ENCODE results near the gene ZNF862.

The ZNF862 gene

GRCh38 chr7:149873074-149873969, 35.1 kb downstream of the ZNF862 start, which contains the start of gene ATP6V0E2:
Gene ATP6V0E2 (plus strand): TSS chr7:149873969. CDS start chr7:149874066, 97 bp downstream.
- TF ChIP-seq CTCF (IDR thresholded peaks at IDR 0.05; ENCODE audit: low read depth, low read length), result no peak
- no peaks in the 10 kb centered on the region for H3K36me3 ChIP-seq
- peak within 1 kb of the TSS; percentile 80 for H3K4me3 ChIP-seq (ENCODE audit: low read depth, low read length)
- no peaks in the 10 kb centered on the region for H3K27me3 ChIP-seq
- peaks cover 5% of the 10 kb centered on the region for H3K4me1 ChIP-seq
- DNase-seq, result peak; percentile 98
- no peaks in the 10 kb centered on the region for H3K9me3 ChIP-seq

GRCh38 chr7:149873970-149874643, 35.9 kb downstream of the ZNF862 start:
- Histone ChIP-seq H3K27me3 (no peaks in the 10 kb centered on the region), H3K4me3 (ENCODE audit: low read depth, low read length) (peak overlapping the region; percentile 80), H3K9me3 (no peaks in the 10 kb centered on the region), H3K4me1 (peaks cover 5% of the 10 kb centered on the region), H3K36me3 (no peaks in the 10 kb centered on the region)
- no peak for DNase-seq
- no peak for TF ChIP-seq CTCF (IDR thresholded peaks at IDR 0.05; ENCODE audit: low read depth, low read length)

- DNase-seq, result no peak
- Histone ChIP-seq H3K36me3 (no peaks in the 10 kb centered on the region), H3K4me1 (peaks cover 5% of the 10 kb centered on the region), H3K9me3 (no peaks in the 10 kb centered on the region), H3K4me3 (ENCODE audit: low read depth, low read length) (peak overlapping the region; percentile 80), H3K27me3 (no peaks in the 10 kb centered on the region)
- TF ChIP-seq CTCF (IDR thresholded peaks at IDR 0.05; ENCODE audit: low read depth, low read length), result no peak
Measured at GRCh38 chr7:149874644-149875028, 36.5 kb downstream of the ZNF862 start.

- no peak overlapping the region for H3K4me3 ChIP-seq (ENCODE audit: low read depth, low read length)
- TF ChIP-seq CTCF (IDR thresholded peaks at IDR 0.05; ENCODE audit: low read depth, low read length), result no peak
- no peaks in the 10 kb centered on the region for H3K27me3 ChIP-seq
- H3K9me3 ChIP-seq, result no peaks in the 10 kb centered on the region
- H3K36me3 ChIP-seq, result no peaks in the 10 kb centered on the region
- no peak for DNase-seq
- peaks cover 5% of the 10 kb centered on the region for H3K4me1 ChIP-seq
Measured at GRCh38 chr7:149875396-149875795, 37.2 kb downstream of the ZNF862 start.

GRCh38 chr7:149877890-149878522, 39.8 kb downstream of the ZNF862 start:
- Histone ChIP-seq H3K4me3 (ENCODE audit: low read depth, low read length) (no peak overlapping the region), H3K27me3 (no peaks in the 10 kb centered on the region), H3K4me1 (no peaks in the 10 kb centered on the region), H3K9me3 (no peaks in the 10 kb centered on the region), H3K36me3 (no peaks in the 10 kb centered on the region)
- DNase-seq, result no peak
- TF ChIP-seq CTCF (IDR thresholded peaks at IDR 0.05; ENCODE audit: low read depth, low read length), result no peak

Measured in BE2C (cell line).